BJ (cell line): ENCODE results near the gene TSG101. TPM values are rescaled to one million over a fixed set of nuclear protein-coding genes. Genes with fewer than 3 reads are reported as not detected.

ENCODE experiments used
- CTCF ChIA-PET: fragments of 350-600 bp; formaldehyde crosslinking; extraction: SDS; loops from one replicate; lab custom pipeline; 2021; ENCODE audit warnings: antibody characterized with exemption, inconsistent platforms; lab: Yijun Ruan, JAX
- POLR2A ChIA-PET: fragments of 300-600 bp; sonication (Branson Sonifier 250); formaldehyde crosslinking; extraction: SDS; loops from one replicate; lab custom pipeline; 2021; ENCODE audit warnings: antibody characterized with exemption; lab: Charles Lee
- DNase-seq: peaks from one replicate; pipeline ENCODE4 v3.0.0-alpha.2; 2011; ENCODE audit warnings: low read depth
- H3K27me3 ChIP-seq: 2 replicates; pipeline ENCODE4 v1.6.0; 2011; ENCODE audit warnings: low read length; ENCODE audit not compliant: control insufficient read depth, insufficient read depth
- H3K36me3 ChIP-seq: 2 replicates; pipeline ENCODE4 v1.5.1; 2011; ENCODE audit warnings: low read length; ENCODE audit not compliant: control insufficient read depth, insufficient read depth
- H3K4me3 ChIP-seq: 2 replicates; pipeline ENCODE4 v1.5.1; 2011; ENCODE audit warnings: low read depth, mild to moderate bottlenecking, control low read depth, low read length
- CTCF ChIP-seq: IDR thresholded peaks from 2 replicates; pipeline ENCODE4 v1.5.1; 2011; ENCODE audit warnings: low read depth, mild to moderate bottlenecking, control low read depth, inconsistent platforms, low read length, moderate library complexity; ENCODE audit not compliant: insufficient read depth
- polyA plus RNA-seq: library from polyadenylated mRNA; depleted of rRNA; stranded (reverse); fragments of >200 nt; gene quantifications from 2 replicates; pipeline ENCODE4 v1.2.3, GENCODE V29; 2011

The TSG101 gene
- polyA plus RNA-seq, 1 experiment: 174 TPM

GRCh38 chr11:18522388-18522787, 4.4 kb downstream of the TSG101 start:
- POLR2A ChIA-PET: no interaction called here
- CTCF ChIA-PET: interaction anchor here (1.5 kb wide), 1 partner anchor 279 kb away, joined by 3 read pairs; no protein-coding TSS in a partner anchor
- no peak for TF ChIP-seq CTCF
- H3K36me3 ChIP-seq: peaks cover 1% of the 10 kb centered on the region; the same call in 1 of the 2 replicates
- no peak for DNase-seq
- no peak overlapping the region for H3K4me3 ChIP-seq
- H3K27me3 ChIP-seq: no peaks in the 10 kb centered on the region

GRCh38 chr11:18521122-18521521, 5.6 kb downstream of the TSG101 start:
- no peak overlapping the region for H3K4me3 ChIP-seq
- ChIA-PET POLR2A (no interaction called here), CTCF (interaction anchor here (1.1 to 1.5 kb wide), 2 partner anchors 12 to 277 kb away, joined by 3 read pairs; no protein-coding TSS in a partner anchor)
- TF ChIP-seq CTCF: no peak
- DNase-seq: no peak
- H3K27me3 ChIP-seq: no peaks in the 10 kb centered on the region
- H3K36me3 ChIP-seq: peaks cover 1% of the 10 kb centered on the region; the same call in 1 of the 2 replicates

- peaks cover 6% of the 10 kb centered on the region for H3K36me3 ChIP-seq
- ChIA-PET CTCF (interaction anchor here (0.6 kb wide), 1 partner anchor 24 kb away, joined by 3 read pairs; no protein-coding TSS in a partner anchor), POLR2A (no interaction called here)
- no peak for DNase-seq
- H3K4me3 ChIP-seq: no peak overlapping the region
- no peak for TF ChIP-seq CTCF
- no peaks in the 10 kb centered on the region for H3K27me3 ChIP-seq
Measured at GRCh38 chr11:18502352-18502751, 24.4 kb downstream of the TSG101 start.

- TF ChIP-seq CTCF: no peak
- ChIA-PET CTCF (interaction anchor here (0.8 kb wide), 1 partner anchor 45 kb away, joined by 4 read pairs; no protein-coding TSS in a partner anchor), POLR2A (no interaction called here)
- no peak for DNase-seq
- Histone ChIP-seq H3K27me3 (no peaks in the 10 kb centered on the region), H3K36me3 (peaks cover 8% of the 10 kb centered on the region), H3K4me3 (no peak overlapping the region)
Measured at GRCh38 chr11:18501629-18502028, 25.1 kb downstream of the TSG101 start.

- POLR2A ChIA-PET: no interaction called here
- Histone ChIP-seq H3K27me3 (no peaks in the 10 kb centered on the region), H3K4me3 (no peak overlapping the region), H3K36me3 (peaks cover 9% of the 10 kb centered on the region)
- CTCF ChIA-PET: no interaction called here
- no peak for TF ChIP-seq CTCF
- DNase-seq: no peak
Measured at GRCh38 chr11:18498039-18498438, 28.7 kb downstream of the TSG101 start.
